ENCODE measurements around the gene KHSRP.

The KHSRP gene

DNA sequence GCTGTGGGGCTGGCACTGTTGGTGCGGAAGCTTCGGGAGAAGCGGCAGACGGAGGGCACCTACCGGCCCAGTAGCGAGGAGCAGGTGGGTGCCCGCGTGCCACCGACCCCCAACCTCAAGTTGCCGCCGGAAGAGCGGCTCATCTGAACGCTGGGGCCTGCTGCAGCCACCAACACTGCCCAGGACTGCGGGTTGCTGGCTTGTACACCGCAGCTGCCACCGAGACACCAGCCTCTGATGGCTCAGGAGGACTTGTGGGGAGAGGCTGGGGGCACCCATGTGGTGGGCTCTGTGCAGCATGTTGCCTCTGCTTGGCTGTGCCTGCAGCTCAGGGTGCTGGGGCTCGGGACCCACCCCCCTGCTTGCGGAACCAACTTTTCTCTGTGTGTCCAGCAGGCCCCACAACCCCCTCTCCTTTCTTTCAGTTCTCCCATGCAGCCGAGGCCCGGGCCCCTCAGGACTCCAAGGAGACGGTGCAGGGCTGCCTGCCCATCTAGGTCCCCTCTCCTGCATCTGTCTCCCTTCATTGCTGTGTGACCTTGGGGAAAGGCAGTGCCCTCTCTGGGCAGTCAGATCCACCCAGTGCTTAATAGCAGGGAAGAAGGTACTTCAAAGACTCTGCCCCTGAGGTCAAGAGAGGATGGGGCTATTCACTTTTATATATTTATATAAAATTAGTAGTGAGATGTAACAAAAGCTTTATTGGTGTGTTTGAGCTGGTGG, 42.1 kb upstream of the KHSRP start:
- no peaks in the 10 kb centered on the region for H3K79me2 ChIP-seq (ENCODE audit: control insufficient read depth, low read length)
- no peaks in the 10 kb centered on the region for H4K20me1 ChIP-seq (ENCODE audit: control insufficient read depth, insufficient read depth, low read depth, low read length)
- no peaks in the 10 kb centered on the region for H3F3A ChIP-seq (ENCODE audit: control insufficient read depth, insufficient read depth)
- no peak overlapping the region for H3K27ac ChIP-seq (ENCODE audit: low read depth, low read length)
- H3K27me3 ChIP-seq (ENCODE audit: control insufficient read depth, low read length): no peaks in the 10 kb centered on the region
- H3K4me1 ChIP-seq (ENCODE audit: control insufficient read depth, low read length): no peaks in the 10 kb centered on the region
- H3K4me2 ChIP-seq (ENCODE audit: low read length): no peak overlapping the region
- no peaks in the 10 kb centered on the region for H3K36me3 ChIP-seq (ENCODE audit: control insufficient read depth, low read length)
- H3K9me3 ChIP-seq (ENCODE audit: control insufficient read depth, insufficient read depth, low read length): no peaks in the 10 kb centered on the region
- no peak for TF ChIP-seq EZH2phosphoT487 (IDR thresholded peaks at IDR 0.05; ENCODE audit: borderline replicate concordance, low read length)
- TF ChIP-seq, protein P1, sequence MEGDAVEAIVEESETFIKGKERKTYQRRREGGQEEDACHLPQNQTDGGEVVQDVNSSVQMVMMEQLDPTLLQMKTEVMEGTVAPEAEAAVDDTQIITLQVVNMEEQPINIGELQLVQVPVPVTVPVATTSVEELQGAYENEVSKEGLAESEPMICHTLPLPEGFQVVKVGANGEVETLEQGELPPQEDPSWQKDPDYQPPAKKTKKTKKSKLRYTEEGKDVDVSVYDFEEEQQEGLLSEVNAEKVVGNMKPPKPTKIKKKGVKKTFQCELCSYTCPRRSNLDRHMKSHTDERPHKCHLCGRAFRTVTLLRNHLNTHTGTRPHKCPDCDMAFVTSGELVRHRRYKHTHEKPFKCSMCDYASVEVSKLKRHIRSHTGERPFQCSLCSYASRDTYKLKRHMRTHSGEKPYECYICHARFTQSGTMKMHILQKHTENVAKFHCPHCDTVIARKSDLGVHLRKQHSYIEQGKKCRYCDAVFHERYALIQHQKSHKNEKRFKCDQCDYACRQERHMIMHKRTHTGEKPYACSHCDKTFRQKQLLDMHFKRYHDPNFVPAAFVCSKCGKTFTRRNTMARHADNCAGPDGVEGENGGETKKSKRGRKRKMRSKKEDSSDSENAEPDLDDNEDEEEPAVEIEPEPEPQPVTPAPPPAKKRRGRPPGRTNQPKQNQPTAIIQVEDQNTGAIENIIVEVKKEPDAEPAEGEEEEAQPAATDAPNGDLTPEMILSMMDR (IDR thresholded peaks at IDR 0.05; ENCODE audit: low read depth, low read length, poor library complexity, severe bottlenecking): no peak
- no peaks in the 10 kb centered on the region for H3K9me2 ChIP-seq (replicated peaks; ENCODE audit: control insufficient read depth, low read length)
- no peak overlapping the region for H3K4me3 ChIP-seq (ENCODE audit: low read length)

DNA sequence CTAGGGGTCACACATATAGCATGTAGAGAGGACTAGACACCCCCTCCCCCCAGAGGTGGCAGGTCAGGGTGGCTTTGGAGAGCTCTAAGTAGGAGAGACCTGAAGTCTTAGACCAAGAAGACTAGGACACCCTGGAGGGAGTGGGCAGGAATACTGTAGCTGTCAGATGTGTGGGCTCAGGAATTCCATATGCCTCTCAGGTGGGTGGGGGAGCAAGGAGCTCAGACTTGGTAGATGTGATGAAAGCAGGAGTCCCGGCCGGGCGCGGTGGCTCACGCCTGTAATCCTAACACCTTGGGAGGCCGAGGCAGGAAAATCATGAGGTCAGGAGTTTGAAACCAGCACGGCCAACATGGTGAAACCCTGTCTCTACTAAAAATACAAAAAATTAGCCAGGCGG, 41.1 kb upstream of the KHSRP start:
- no peak overlapping the region for H3K27ac ChIP-seq (ENCODE audit: low read depth, low read length)
- H3K79me2 ChIP-seq (ENCODE audit: control insufficient read depth, low read length): no peaks in the 10 kb centered on the region
- no peak overlapping the region for H3K4me3 ChIP-seq (ENCODE audit: low read length)
- H3K4me1 ChIP-seq (ENCODE audit: control insufficient read depth, low read length): no peaks in the 10 kb centered on the region
- H3K9me3 ChIP-seq (ENCODE audit: control insufficient read depth, insufficient read depth, low read length): no peaks in the 10 kb centered on the region
- H3K9me2 ChIP-seq (replicated peaks; ENCODE audit: control insufficient read depth, low read length): no peaks in the 10 kb centered on the region
- TF ChIP-seq, protein P1 (IDR thresholded peaks at IDR 0.05; ENCODE audit: low read depth, low read length, poor library complexity, severe bottlenecking): no peak
- TF ChIP-seq EZH2phosphoT487 (IDR thresholded peaks at IDR 0.05; ENCODE audit: borderline replicate concordance, low read length): no peak
- no peaks in the 10 kb centered on the region for H3K36me3 ChIP-seq (ENCODE audit: control insufficient read depth, low read length)
- H3F3A ChIP-seq (ENCODE audit: control insufficient read depth, insufficient read depth): no peaks in the 10 kb centered on the region
- no peak overlapping the region for H3K4me2 ChIP-seq (ENCODE audit: low read length)
- no peaks in the 10 kb centered on the region for H4K20me1 ChIP-seq (ENCODE audit: control insufficient read depth, insufficient read depth, low read depth, low read length)
- no peaks in the 10 kb centered on the region for H3K27me3 ChIP-seq (ENCODE audit: control insufficient read depth, low read length)

DNA sequence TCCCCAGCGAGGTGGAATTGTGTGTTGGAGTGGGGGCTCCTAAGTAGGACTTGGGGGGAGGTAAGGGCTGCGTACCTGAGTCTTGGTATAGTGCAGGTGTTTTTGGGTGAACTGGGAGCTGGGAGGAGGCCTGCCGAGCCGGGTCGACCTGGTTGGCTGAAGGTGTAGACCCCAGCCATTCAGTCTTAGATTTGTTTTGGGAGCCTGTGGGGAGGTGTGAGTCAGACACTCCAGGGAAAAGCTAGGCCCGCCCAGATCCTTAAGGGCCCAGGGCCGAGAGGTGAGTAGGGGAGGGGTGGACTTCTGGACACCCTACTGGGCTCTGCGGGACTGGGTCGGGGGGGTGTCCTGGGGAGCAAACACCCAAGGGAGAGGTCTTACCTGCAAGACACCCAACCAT, 40.4 kb upstream of the KHSRP start:
- no peaks in the 10 kb centered on the region for H3K27me3 ChIP-seq (ENCODE audit: control insufficient read depth, low read length)
- H3K9me3 ChIP-seq (ENCODE audit: control insufficient read depth, insufficient read depth, low read length): no peaks in the 10 kb centered on the region
- no peak overlapping the region for H3K4me2 ChIP-seq (ENCODE audit: low read length)
- H3K4me1 ChIP-seq (ENCODE audit: control insufficient read depth, low read length): no peaks in the 10 kb centered on the region
- no peak overlapping the region for H3K27ac ChIP-seq (ENCODE audit: low read depth, low read length)
- H4K20me1 ChIP-seq (ENCODE audit: control insufficient read depth, insufficient read depth, low read depth, low read length): no peaks in the 10 kb centered on the region
- no peaks in the 10 kb centered on the region for H3K9me2 ChIP-seq (replicated peaks; ENCODE audit: control insufficient read depth, low read length)
- TF ChIP-seq EZH2phosphoT487 (IDR thresholded peaks at IDR 0.05; ENCODE audit: borderline replicate concordance, low read length): no peak
- TF ChIP-seq, protein P1 (IDR thresholded peaks at IDR 0.05; ENCODE audit: low read depth, low read length, poor library complexity, severe bottlenecking): no peak
- H3K79me2 ChIP-seq (ENCODE audit: control insufficient read depth, low read length): no peaks in the 10 kb centered on the region
- H3F3A ChIP-seq (ENCODE audit: control insufficient read depth, insufficient read depth): no peaks in the 10 kb centered on the region
- no peaks in the 10 kb centered on the region for H3K36me3 ChIP-seq (ENCODE audit: control insufficient read depth, low read length)
- H3K4me3 ChIP-seq (ENCODE audit: low read length): no peak overlapping the region
